ENCODE measurements around the gene FAM111B.
A peak's percentile ranks its signal among the peaks of the same experiment; 100 is the strongest.
"Not testable (repeated sequence)": the region's sequence is repeated elsewhere in the genome, so short reads cannot be mapped to it uniquely, and the experiment has no call there.

Gene FAM111B

GRCh38 chr11:59069087-59069486 is 38.0 kb upstream of the FAM111B start:
- Histone ChIP-seq H3K36me3 (ENCODE audit: control insufficient read depth, insufficient read depth, low read length) (no peaks in the 10 kb centered on the region), H3K27me3 (replicated peaks; ENCODE audit: control insufficient read depth, insufficient read depth, low read length) (no peaks in the 10 kb centered on the region), H3K4me3 (replicated peaks; ENCODE audit: low read depth, low read length) (no peak overlapping the region)
- no peak for DNase-seq (ENCODE audit: extremely low read depth, insufficient read length)
- TF ChIP-seq, protein P1, sequence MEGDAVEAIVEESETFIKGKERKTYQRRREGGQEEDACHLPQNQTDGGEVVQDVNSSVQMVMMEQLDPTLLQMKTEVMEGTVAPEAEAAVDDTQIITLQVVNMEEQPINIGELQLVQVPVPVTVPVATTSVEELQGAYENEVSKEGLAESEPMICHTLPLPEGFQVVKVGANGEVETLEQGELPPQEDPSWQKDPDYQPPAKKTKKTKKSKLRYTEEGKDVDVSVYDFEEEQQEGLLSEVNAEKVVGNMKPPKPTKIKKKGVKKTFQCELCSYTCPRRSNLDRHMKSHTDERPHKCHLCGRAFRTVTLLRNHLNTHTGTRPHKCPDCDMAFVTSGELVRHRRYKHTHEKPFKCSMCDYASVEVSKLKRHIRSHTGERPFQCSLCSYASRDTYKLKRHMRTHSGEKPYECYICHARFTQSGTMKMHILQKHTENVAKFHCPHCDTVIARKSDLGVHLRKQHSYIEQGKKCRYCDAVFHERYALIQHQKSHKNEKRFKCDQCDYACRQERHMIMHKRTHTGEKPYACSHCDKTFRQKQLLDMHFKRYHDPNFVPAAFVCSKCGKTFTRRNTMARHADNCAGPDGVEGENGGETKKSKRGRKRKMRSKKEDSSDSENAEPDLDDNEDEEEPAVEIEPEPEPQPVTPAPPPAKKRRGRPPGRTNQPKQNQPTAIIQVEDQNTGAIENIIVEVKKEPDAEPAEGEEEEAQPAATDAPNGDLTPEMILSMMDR (IDR thresholded peaks at IDR 0.05; ENCODE audit: insufficient read depth, low read length, poor library complexity, severe bottlenecking): no peak

DNA sequence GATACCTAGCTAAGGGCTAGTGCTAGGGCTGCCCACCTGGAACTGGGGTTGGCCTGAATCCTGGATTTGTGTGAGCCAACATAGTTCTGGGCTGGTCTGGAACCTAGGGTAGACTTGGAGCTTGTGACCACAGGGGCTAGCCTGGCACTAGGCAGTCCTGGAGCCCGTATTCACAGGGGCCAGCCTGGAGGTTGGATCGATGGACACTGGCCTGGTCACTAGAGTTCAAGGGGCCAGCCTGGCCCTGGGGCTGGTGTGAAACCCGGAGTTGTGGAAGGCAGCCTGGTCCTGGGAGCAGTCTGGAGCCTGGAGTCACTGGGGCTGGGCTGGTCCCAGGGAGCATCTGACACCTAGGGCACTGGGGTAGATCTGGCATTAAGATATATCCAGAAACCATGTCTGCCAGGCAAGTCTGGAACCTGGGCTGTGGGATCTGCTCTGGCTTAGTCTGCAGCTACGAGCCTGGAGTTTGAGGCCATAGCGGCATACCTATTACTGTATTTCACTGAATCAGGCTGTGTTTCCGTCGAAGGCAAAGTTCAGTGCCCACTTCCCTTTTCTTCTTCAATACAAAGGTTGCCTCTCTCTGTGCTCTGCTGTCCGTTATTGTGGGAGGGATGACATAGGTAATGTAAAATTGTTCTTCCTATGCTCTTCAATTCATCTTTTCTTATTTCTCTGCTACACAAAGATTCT is 30.0 kb upstream of the FAM111B start:
- DNase-seq (ENCODE audit: extremely low read depth, insufficient read length): peak; percentile 35
- Histone ChIP-seq H3K4me3 (replicated peaks; ENCODE audit: low read depth, low read length) (no peak overlapping the region), H3K36me3 (ENCODE audit: control insufficient read depth, insufficient read depth, low read length) (no peaks in the 10 kb centered on the region), H3K27me3 (replicated peaks; ENCODE audit: control insufficient read depth, insufficient read depth, low read length) (no peaks in the 10 kb centered on the region)
- TF ChIP-seq, protein P1 (IDR thresholded peaks at IDR 0.05; ENCODE audit: insufficient read depth, low read length, poor library complexity, severe bottlenecking): no peak

DNA sequence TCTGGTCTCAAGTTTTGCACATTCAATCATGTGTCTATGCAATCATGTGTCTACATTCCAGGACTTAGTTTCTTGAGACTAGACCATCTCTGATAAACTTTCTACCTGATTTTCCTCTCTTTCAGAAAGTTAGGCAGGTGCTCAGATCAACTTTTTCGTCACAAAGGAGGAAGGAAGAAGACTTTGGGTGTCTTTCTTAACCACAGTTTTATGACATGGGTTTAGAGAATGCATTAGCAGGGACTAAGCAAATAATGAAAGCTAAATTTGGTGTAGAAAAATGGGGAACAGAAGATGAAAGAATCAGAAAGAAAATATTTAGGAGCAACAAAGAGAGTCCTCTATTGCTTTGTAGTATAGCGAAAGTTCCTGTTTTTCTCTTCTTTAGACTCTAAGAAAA is 28.6 kb upstream of the FAM111B start:
- Histone ChIP-seq H3K27me3 (replicated peaks; ENCODE audit: control insufficient read depth, insufficient read depth, low read length) (no peaks in the 10 kb centered on the region), H3K4me3 (replicated peaks; ENCODE audit: low read depth, low read length) (no peak overlapping the region), H3K36me3 (ENCODE audit: control insufficient read depth, insufficient read depth, low read length) (no peaks in the 10 kb centered on the region)
- no peak for DNase-seq (ENCODE audit: extremely low read depth, insufficient read length)
- TF ChIP-seq, protein P1 (IDR thresholded peaks at IDR 0.05; ENCODE audit: insufficient read depth, low read length, poor library complexity, severe bottlenecking): no peak

DNA sequence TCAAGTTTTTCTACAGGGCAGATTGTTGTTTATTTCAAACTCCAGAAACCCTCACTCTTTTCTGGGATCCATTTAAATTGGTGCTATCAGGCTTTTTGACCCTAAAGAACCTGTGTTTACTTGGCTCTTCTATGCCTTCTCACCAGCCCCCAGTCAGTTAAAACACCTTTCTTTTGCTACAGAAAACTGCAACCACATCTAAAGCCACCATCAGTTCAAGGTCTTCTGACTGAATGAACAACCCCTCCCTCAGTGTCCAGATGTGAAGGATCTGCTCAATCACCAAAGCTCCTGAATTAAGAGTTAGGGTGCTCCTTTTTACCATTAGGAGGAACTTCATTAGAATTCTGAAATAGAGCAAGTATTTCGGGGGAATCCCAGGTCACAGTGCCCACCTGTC is 28.0 kb upstream of the FAM111B start:
- Histone ChIP-seq H3K4me3 (replicated peaks; ENCODE audit: low read depth, low read length) (no peak overlapping the region), H3K27me3 (replicated peaks; ENCODE audit: control insufficient read depth, insufficient read depth, low read length) (no peaks in the 10 kb centered on the region), H3K36me3 (ENCODE audit: control insufficient read depth, insufficient read depth, low read length) (no peaks in the 10 kb centered on the region)
- no peak for DNase-seq (ENCODE audit: extremely low read depth, insufficient read length)
- TF ChIP-seq, protein P1 (IDR thresholded peaks at IDR 0.05; ENCODE audit: insufficient read depth, low read length, poor library complexity, severe bottlenecking): no peak

DNA sequence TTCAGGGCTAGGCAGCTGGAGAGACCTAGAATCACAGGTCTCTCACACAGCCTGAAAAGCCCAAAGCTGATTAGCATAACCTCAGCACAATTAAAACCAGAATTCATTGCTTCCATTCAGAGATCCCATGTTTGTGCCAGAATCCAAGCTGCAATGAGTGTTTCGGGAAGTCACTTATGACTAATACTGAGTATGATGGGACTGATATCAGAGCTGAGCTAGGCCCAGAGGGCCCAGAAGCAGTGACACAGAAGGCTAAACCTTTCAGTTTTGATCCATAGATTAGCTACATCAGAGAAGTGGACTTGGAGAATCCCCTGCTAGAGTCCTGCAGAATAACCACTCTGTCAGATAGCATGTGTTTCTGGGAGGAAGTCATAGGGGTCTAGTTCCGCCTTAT is 26.6 kb upstream of the FAM111B start:
- not testable (repeated sequence) for DNase-seq (ENCODE audit: extremely low read depth, insufficient read length); H3K36me3 ChIP-seq (ENCODE audit: control insufficient read depth, insufficient read depth, low read length); H3K27me3 ChIP-seq (replicated peaks; ENCODE audit: control insufficient read depth, insufficient read depth, low read length); H3K4me3 ChIP-seq (replicated peaks; ENCODE audit: low read depth, low read length)

DNA sequence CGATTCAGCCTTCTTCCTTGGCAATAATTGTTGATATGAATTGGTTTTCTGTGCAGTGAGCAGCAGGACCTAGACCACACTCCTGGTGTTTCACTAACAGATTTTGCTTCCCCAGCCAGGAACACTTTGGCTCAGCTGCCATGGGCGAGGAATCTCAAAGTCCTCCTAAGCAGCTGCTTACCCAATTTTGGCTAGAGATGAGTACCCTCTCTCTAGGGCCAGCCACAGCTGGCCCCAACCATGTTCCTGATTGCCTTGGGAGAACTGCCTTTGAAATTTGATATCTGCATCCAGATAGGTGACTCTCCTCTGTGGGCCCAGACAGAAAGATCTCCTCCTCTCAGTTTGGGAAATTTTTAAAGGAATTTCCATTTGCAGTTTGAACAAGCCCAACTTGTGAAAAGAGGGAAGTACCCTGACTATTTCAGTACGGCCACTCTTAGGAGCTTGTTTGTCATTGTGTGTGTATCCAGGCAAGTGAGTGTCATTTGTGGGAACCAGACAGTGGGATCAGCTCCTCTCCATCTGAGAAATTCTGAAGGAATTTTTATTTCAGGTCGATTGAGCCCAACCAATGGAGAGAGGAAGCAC is 25.5 kb upstream of the FAM111B start:
- H3K36me3 ChIP-seq (ENCODE audit: control insufficient read depth, insufficient read depth, low read length); DNase-seq (ENCODE audit: extremely low read depth, insufficient read length); H3K4me3 ChIP-seq (replicated peaks; ENCODE audit: low read depth, low read length); H3K27me3 ChIP-seq (replicated peaks; ENCODE audit: control insufficient read depth, insufficient read depth, low read length): not testable (repeated sequence)

- H3K36me3 ChIP-seq (ENCODE audit: control insufficient read depth, insufficient read depth, low read length); DNase-seq (ENCODE audit: extremely low read depth, insufficient read length); H3K27me3 ChIP-seq (replicated peaks; ENCODE audit: control insufficient read depth, insufficient read depth, low read length); H3K4me3 ChIP-seq (replicated peaks; ENCODE audit: low read depth, low read length): not testable (repeated sequence)
Measured at GRCh38 chr11:59086007-59086406, 21.0 kb upstream of the FAM111B start, which contains the start of gene GLYATL1B. TSS of gene GLYATL1B (plus strand) at chr11:59086307. CDS start at chr11:59086307, 0 bp downstream.
